K562 (cell line): ENCODE results near the gene DNAH8.

Experiments used
- KDM1A ChIP-seq, 2 experiments: fragments of 450-650 bp; IDR thresholded peaks; 2 replicates each; pipeline ENCODE4 v1.6.1; 2016; ENCODE audit warnings: mild to moderate bottlenecking in 2 of 2
- PHF8 ChIP-seq: fragments of 200-600 bp; sonication (generic); IDR thresholded peaks from 2 replicates; pipeline ENCODE4 v1.6.1; 2012; ENCODE audit warnings: mixed run types, mild to moderate bottlenecking, inconsistent platforms, low read length, moderate library complexity, borderline replicate concordance
- RFX5 ChIP-seq: IDR thresholded peaks from 2 replicates; pipeline ENCODE4 v1.6.1; 2011; ENCODE audit warnings: low read depth, mild to moderate bottlenecking, improper control_type of control experiment, low read length
- TAF1 ChIP-seq: IDR thresholded peaks from 2 replicates; pipeline ENCODE4 v1.6.1; 2011; ENCODE audit warnings: mild to moderate bottlenecking, low read length, moderate library complexity; ENCODE audit not compliant: insufficient read depth, control insufficient read depth, severe bottlenecking; ENCODE audit errors: extremely low read depth
- TF ChIP-seq, protein P1 (sequence below): fragments of 450-650 bp; IDR thresholded peaks from 2 replicates; pipeline ENCODE4 v1.6.1; 2016; ENCODE audit warnings: mild to moderate bottlenecking, moderate library complexity

DNA sequence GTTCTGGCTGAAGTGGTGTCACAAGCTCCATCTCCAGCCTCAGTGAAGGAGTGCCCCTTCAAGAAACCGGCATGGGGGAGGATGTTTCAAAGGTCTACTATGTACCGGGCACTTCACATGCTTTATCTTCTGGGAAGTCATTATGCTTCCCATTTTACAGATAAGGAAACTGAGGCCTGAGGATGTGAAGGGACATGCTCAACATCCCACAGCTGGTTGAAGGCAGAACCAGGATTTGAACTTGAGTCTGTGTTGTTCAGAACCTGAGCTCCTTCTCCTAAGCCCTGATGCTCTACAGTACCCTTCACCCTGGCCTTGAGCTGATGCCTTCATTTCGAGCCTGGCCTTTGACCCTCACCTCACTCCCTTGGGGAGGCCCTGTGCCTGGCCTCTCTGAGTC, 346.5 kb downstream of the DNAH8 start:
- no peak for TF ChIP-seq RFX5
- TF ChIP-seq TAF1 = no peak
- TF ChIP-seq KDM1A (IDR thresholded peaks at IDR 0.05) = no peak
- no peak for TF ChIP-seq PHF8
- TF ChIP-seq, protein P1, sequence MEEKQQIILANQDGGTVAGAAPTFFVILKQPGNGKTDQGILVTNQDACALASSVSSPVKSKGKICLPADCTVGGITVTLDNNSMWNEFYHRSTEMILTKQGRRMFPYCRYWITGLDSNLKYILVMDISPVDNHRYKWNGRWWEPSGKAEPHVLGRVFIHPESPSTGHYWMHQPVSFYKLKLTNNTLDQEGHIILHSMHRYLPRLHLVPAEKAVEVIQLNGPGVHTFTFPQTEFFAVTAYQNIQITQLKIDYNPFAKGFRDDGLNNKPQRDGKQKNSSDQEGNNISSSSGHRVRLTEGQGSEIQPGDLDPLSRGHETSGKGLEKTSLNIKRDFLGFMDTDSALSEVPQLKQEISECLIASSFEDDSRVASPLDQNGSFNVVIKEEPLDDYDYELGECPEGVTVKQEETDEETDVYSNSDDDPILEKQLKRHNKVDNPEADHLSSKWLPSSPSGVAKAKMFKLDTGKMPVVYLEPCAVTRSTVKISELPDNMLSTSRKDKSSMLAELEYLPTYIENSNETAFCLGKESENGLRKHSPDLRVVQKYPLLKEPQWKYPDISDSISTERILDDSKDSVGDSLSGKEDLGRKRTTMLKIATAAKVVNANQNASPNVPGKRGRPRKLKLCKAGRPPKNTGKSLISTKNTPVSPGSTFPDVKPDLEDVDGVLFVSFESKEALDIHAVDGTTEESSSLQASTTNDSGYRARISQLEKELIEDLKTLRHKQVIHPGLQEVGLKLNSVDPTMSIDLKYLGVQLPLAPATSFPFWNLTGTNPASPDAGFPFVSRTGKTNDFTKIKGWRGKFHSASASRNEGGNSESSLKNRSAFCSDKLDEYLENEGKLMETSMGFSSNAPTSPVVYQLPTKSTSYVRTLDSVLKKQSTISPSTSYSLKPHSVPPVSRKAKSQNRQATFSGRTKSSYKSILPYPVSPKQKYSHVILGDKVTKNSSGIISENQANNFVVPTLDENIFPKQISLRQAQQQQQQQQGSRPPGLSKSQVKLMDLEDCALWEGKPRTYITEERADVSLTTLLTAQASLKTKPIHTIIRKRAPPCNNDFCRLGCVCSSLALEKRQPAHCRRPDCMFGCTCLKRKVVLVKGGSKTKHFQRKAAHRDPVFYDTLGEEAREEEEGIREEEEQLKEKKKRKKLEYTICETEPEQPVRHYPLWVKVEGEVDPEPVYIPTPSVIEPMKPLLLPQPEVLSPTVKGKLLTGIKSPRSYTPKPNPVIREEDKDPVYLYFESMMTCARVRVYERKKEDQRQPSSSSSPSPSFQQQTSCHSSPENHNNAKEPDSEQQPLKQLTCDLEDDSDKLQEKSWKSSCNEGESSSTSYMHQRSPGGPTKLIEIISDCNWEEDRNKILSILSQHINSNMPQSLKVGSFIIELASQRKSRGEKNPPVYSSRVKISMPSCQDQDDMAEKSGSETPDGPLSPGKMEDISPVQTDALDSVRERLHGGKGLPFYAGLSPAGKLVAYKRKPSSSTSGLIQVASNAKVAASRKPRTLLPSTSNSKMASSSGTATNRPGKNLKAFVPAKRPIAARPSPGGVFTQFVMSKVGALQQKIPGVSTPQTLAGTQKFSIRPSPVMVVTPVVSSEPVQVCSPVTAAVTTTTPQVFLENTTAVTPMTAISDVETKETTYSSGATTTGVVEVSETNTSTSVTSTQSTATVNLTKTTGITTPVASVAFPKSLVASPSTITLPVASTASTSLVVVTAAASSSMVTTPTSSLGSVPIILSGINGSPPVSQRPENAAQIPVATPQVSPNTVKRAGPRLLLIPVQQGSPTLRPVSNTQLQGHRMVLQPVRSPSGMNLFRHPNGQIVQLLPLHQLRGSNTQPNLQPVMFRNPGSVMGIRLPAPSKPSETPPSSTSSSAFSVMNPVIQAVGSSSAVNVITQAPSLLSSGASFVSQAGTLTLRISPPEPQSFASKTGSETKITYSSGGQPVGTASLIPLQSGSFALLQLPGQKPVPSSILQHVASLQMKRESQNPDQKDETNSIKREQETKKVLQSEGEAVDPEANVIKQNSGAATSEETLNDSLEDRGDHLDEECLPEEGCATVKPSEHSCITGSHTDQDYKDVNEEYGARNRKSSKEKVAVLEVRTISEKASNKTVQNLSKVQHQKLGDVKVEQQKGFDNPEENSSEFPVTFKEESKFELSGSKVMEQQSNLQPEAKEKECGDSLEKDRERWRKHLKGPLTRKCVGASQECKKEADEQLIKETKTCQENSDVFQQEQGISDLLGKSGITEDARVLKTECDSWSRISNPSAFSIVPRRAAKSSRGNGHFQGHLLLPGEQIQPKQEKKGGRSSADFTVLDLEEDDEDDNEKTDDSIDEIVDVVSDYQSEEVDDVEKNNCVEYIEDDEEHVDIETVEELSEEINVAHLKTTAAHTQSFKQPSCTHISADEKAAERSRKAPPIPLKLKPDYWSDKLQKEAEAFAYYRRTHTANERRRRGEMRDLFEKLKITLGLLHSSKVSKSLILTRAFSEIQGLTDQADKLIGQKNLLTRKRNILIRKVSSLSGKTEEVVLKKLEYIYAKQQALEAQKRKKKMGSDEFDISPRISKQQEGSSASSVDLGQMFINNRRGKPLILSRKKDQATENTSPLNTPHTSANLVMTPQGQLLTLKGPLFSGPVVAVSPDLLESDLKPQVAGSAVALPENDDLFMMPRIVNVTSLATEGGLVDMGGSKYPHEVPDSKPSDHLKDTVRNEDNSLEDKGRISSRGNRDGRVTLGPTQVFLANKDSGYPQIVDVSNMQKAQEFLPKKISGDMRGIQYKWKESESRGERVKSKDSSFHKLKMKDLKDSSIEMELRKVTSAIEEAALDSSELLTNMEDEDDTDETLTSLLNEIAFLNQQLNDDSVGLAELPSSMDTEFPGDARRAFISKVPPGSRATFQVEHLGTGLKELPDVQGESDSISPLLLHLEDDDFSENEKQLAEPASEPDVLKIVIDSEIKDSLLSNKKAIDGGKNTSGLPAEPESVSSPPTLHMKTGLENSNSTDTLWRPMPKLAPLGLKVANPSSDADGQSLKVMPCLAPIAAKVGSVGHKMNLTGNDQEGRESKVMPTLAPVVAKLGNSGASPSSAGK = no peak
